GM19328 (cell line): ENCODE data around the gene PEX6.

ENCODE experiments used
- ATAC-seq: cut with Tn5 transposase; IDR thresholded peaks from one replicate; pipeline ENCODE4 v1.9.1; 2021; ENCODE audit warnings: mild to moderate bottlenecking, moderate library complexity; ENCODE audit not compliant: unreplicated experiment

The PEX6 gene

GRCh38 chr6:42937548-42938427 lies 41.2 kb downstream of the PEX6 start:
- no peak for ATAC-seq

DNA sequence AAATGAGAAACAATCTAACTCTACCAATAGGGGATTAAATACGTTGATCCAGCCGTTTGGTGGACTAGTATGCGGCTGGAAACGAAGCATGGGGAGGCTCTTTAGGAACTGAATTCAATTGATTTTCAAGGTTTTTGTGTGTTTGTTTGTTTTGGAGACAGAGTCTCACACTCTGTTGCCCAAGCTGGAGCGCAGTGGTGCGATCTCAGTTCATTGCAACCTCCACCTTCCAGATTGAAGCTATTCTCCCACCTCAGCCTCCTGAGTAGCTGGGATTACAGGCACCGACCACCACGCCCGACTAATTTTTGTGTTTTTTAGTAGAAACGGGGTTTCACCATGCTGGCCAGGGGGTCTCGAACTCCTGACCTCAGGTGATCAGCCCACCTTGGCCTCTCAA lies 42.6 kb downstream of the PEX6 start:
- no peak for ATAC-seq

- ATAC-seq: no peak
Observed at GRCh38 chr6:42935322-42935721, 43.7 kb downstream of the PEX6 start.

DNA sequence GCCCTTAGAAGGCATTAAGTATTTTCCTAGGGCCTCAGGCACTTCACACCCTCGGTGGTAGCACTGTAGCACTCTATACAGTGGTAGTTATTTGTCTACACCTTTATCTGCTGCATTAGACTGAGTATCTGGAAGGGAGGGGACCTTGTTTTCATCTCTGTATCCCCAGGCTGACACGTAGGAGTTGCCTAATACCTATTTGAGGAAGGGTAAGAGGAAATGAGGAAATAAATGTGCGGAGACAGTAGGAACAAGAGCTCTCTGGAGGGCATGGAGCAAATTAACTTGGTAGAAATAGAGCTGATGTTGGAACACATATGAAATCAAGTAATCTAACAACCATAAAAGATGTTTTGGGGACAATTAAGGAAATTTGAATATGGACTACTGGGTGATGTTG lies 45.8 kb downstream of the PEX6 start:
- no peak for ATAC-seq

DNA sequence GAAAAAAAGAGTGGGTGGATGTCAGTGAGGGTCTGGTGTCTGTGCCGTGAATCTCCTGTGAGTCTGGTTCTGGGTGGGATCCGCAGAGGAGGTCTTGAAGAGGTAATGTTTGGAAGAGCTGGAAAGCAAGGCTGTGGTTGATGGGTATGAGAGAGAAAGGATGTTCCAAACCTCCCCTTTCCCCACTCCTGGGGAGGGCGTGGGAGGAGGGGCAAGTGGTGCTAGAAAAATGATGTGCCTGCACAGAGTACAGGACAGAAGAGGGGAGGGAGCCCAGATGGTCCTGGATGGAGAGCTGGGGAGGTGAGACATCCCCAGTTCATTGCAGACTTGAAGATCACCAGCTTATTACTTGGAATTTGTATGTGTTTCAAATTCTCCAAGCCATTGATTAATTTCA lies 46.6 kb downstream of the PEX6 start:
- no peak for ATAC-seq

GRCh38 chr6:42929821-42930360 lies 49.1 kb downstream of the PEX6 start:
- ATAC-seq: peak; percentile 33

GRCh38 chr6:42928986-42929820 lies 49.8 kb downstream of the PEX6 start, which contains the start of gene CNPY3:
Gene CNPY3 (plus strand): TSS chr6:42929480. CDS start chr6:42929571, 91 bp downstream.
- peak; percentile 80 for ATAC-seq

DNA sequence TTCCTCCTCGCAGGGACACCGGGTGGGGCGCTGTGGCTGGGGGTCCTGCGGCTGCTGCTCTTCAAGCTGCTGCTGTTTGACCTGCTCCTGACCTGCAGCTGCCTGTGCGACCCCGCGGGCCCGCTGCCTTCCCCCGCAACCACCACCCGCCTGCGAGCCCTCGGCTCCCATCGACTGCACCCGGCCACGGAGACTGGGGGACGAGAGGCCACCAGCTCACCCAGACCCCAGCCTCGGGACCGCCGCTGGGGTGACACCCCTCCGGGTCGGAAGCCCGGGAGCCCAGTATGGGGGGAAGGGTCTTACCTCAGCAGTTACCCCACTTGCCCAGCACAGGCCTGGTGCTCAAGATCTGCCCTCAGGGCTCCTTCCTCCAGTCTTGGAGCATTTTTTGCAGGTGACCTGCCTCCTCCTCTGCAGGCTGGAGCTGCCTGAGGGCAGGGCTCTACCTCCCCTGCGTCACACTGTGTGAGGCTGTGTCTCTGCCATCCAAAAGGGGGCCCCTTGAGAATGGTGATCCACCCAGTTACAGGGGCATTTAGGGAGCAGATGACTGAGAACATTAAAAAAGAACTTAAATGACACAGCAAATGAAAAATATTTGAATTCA lies 53.6 kb downstream of the PEX6 start:
- ATAC-seq: no peak

GRCh38 chr6:42923666-42924065 lies 55.3 kb downstream of the PEX6 start:
- ATAC-seq: no peak

DNA sequence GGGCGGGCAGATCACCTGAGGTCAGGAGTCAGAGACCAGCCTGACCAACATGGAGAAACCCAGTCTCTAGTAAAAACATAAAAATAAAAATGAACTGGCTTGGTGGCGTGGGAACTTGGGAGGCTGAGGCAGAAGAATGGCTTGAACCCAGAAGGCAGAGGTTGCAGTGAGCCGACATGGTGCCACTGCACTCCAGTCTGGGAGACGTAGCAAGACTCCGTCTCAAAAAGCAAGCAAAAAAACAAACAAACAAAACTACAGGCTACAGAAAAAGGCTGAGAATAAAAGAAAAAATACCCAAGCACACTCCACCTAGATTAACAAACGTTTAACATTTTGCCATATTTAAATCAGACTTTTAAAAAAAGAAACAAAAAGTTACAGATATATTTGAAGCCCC lies 57.2 kb downstream of the PEX6 start:
- no peak for ATAC-seq

GRCh38 chr6:42916288-42916687 lies 62.7 kb downstream of the PEX6 start:
- ATAC-seq: no peak

- ATAC-seq: no peak
Observed at GRCh38 chr6:42915732-42916131, 63.2 kb downstream of the PEX6 start, which contains the start of gene PTCRA. Gene PTCRA (plus strand): TSS chr6:42916053. CDS start chr6:42916070, 17 bp downstream.

DNA sequence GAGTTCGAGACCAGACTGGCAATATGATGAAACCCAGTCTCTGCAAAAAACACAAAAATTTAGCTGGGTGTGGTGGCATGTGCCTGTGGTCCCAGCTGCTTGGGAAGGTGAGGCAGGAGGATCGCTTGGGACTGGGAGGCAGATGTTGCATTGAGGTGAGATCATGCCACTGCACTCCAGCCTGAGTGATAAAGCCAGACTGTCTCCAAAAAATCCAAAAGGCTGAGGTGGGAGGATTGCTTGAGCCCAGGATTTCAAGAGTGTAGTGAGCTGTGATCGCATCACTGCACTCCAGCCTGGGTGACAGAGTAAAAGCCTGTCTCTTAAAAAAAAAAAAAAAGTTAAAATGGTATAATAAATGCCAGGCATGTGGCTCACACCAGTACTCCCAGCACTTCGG lies 64.4 kb downstream of the PEX6 start:
- no peak for ATAC-seq
